Measurements from ENCODE around the gene CMSS1.

- TF ChIP-seq ZNF274 (IDR thresholded peaks at IDR 0.05; ENCODE audit: low read length): no peak
- no peak for TF ChIP-seq ZNF274 (tag by site-specific recombination; IDR thresholded peaks at IDR 0.05; ENCODE audit: borderline replicate concordance)
- TF ChIP-seq CTCF (tag by site-specific recombination; IDR thresholded peaks at IDR 0.05): no peak
Measured at GRCh38 chr3:100063929-100064461, 246.3 kb downstream of the CMSS1 start.
